Gastrocnemius medialis (tissue), 4 donors: ENCODE measurements around the gene TCHP. TPM values are rescaled to one million over a fixed set of nuclear protein-coding genes. Genes with fewer than 3 reads are reported as not detected.
"Not testable (repeated sequence)": the region's sequence is repeated elsewhere in the genome, so short reads cannot be mapped to it uniquely, and the experiment has no call there.

Experiments
- ATAC-seq, 2 donors: fragments of 150-250 bp; one replicate each; pipeline ENCODE4 v1.9.1; 2016
- DNase-seq, 2 donors: peaks; one replicate each; pipeline ENCODE4 v3.0.0-alpha.2; 2019
- H3K27ac ChIP-seq, 4 donors: fragments of 200-600 bp; sonication (generic); 1 replicate in 1 of 4; 2 replicates in 3 of 4; pipeline ENCODE4 v1.5.1; 2016 to 2018; ENCODE audit warnings: mild to moderate bottlenecking in 2 of 4, moderate library complexity in 1 of 4
- H3K27me3 ChIP-seq, 3 donors: fragments of 200-600 bp; sonication (generic) in 2 of 3; 1 replicate in 1 of 3; 2 replicates in 2 of 3; pipeline versions ENCODE4 v1.5.1 to v1.6.0; 2016 to 2019; ENCODE audit warnings: mild to moderate bottlenecking in 1 of 3, moderate library complexity in 1 of 3
- H3K36me3 ChIP-seq, 2 donors: fragments of 200-600 bp; sonication (generic) in 1 of 2; one replicate each; pipeline ENCODE4 v1.5.1; 2017 to 2018
- H3K4me1 ChIP-seq, 2 donors: fragments of 200-600 bp; sonication (generic) in 1 of 2; one replicate each; pipeline ENCODE4 v1.5.1; 2016 to 2017; ENCODE audit warnings: mild to moderate bottlenecking in 2 of 2
- H3K4me3 ChIP-seq, 4 donors: fragments of 200-600 bp; sonication (generic) in 3 of 4; 1 replicate in 1 of 4; 2 replicates in 3 of 4; pipeline ENCODE4 v1.5.1; 2016 to 2019; ENCODE audit warnings: mild to moderate bottlenecking in 2 of 4
- H3K9me3 ChIP-seq, 3 donors: fragments of 200-600 bp; sonication (generic) in 2 of 3; 1 replicate in 1 of 3; 2 replicates in 2 of 3; pipeline ENCODE4 v1.5.1; 2016 to 2019
- POLR2A ChIP-seq, 2 donors: fragments of 450-650 bp; IDR thresholded peaks; one replicate each; pipeline ENCODE4 v1.6.1; 2017; ENCODE audit warnings: antibody characterized with exemption in 2 of 2, mild to moderate bottlenecking in 2 of 2, moderate library complexity in 2 of 2
- in situ Hi-C, 4 donors: fragments of 200-750 bp; cut with MboI; loops; one replicate each; pipeline versions ENCODE4 v1.15.0 to v1.8.0; 2017; ENCODE audit warnings: low sequenced_read_pairs in 4 of 4
- intact Hi-C: fragments of 100-400 bp; cut with DNase I; formaldehyde crosslinking; loops from one replicate; pipeline ENCODE4 v1.15.1; 2023; ENCODE audit warnings: low total_unique reads
- total RNA-seq, 4 donors: library from RNA; depleted of rRNA; stranded (reverse); fragments of >200 nt; gene quantifications; one replicate each; pipeline versions ENCODE4 v1.1.0 to v1.2.3, GENCODE V29; 2016
- TF ChIP-seq, protein P1 (sequence below), 5 experiments: fragments of 450-650 bp in 3 of 5; fragments of 200-600 bp in 2 of 5; sonication (generic) in 2 of 5; IDR thresholded peaks in 4 of 5; conservative IDR thresholded peaks in 1 of 5; 1 replicate in 4 of 5; 2 replicates in 1 of 5; pipeline ENCODE4 v1.5.1; 2016 to 2019; ENCODE audit warnings: antibody characterized with exemption in 5 of 5, mild to moderate bottlenecking in 3 of 5, moderate library complexity in 3 of 5

TCHP gene
- total RNA-seq, 4 donors from 2014 or later: 7.3 to 9.4 (median 8.0) TPM

DNA sequence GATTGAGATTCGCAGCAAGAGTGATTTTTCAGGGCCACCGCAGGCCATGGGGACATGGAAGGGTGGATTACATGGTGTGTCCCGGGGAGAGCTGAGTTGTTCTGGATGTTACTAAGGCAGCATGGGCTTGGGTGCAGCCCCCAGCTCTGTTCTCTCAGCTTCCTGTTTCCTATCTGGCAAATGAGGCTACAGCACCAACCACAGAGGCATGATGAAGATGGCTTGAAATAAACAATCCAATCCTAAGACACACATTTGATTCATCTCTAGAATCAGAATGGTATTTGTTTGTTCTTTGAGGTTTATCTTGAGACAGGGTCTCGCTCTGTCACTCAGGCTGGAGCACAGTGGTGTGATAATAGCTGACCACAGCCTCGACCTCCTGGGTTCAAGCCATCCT is 41.3 kb upstream of the TCHP start:
- no peak for TF ChIP-seq POLR2A (IDR thresholded peaks at IDR 0.05)
- TF ChIP-seq, protein P1, sequence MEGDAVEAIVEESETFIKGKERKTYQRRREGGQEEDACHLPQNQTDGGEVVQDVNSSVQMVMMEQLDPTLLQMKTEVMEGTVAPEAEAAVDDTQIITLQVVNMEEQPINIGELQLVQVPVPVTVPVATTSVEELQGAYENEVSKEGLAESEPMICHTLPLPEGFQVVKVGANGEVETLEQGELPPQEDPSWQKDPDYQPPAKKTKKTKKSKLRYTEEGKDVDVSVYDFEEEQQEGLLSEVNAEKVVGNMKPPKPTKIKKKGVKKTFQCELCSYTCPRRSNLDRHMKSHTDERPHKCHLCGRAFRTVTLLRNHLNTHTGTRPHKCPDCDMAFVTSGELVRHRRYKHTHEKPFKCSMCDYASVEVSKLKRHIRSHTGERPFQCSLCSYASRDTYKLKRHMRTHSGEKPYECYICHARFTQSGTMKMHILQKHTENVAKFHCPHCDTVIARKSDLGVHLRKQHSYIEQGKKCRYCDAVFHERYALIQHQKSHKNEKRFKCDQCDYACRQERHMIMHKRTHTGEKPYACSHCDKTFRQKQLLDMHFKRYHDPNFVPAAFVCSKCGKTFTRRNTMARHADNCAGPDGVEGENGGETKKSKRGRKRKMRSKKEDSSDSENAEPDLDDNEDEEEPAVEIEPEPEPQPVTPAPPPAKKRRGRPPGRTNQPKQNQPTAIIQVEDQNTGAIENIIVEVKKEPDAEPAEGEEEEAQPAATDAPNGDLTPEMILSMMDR (IDR thresholded peaks at IDR 0.05 in 4 of 5, conservative IDR thresholded peaks at IDR 0.05 in 1 of 5): no peak
- Histone ChIP-seq H3K36me3 (peaks cover 0 to 19% of the 10 kb centered on the region in 2 donors), H3K9me3 (no peaks in the 10 kb centered on the region), H3K27me3 (no peaks in the 10 kb centered on the region), H3K4me3 (no peak overlapping the region), H3K27ac (no peak overlapping the region), H3K4me1 (no peaks in the 10 kb centered on the region)
- ATAC-seq (no peak), DNase-seq (no peak)
- intact Hi-C loops: no loop called here
- in situ Hi-C loops: no loop called here

DNA sequence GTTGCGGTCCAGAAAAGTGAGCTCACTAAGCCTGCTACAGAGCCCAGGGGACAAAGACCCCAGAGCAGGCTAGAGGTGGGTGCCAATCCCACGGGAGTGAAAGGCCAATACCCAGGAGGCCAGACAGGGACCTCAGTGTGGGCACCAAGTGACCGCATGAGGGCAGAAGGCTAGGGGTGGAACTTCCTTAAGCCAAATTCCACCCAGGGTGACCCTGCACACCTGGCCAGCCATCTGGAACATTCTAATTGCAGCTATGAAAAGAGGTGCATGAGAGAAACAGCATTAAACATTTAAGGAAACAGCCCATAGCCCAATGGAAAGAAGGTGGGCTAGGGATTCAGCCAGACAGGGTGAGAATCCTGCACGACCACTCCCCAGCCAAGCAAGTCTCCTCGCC is 39.1 kb upstream of the TCHP start:
- H3K36me3 ChIP-seq: peaks cover 0 to 14% of the 10 kb centered on the region in 2 donors
- peaks cover 0 to 10% of the 10 kb centered on the region in 2 donors for H3K4me1 ChIP-seq
- no peaks in the 10 kb centered on the region for H3K27me3 ChIP-seq
- no peak overlapping the region for H3K4me3 ChIP-seq
- DNase-seq: no peak
- intact Hi-C loops (no loop called here), in situ Hi-C loops (no loop called here)
- no peak for ATAC-seq
- H3K9me3 ChIP-seq: no peaks in the 10 kb centered on the region
- H3K27ac ChIP-seq: no peak overlapping the region
- TF ChIP-seq, protein P1 (IDR thresholded peaks at IDR 0.05 in 4 of 5, conservative IDR thresholded peaks at IDR 0.05 in 1 of 5): no peak
- TF ChIP-seq POLR2A (IDR thresholded peaks at IDR 0.05): no peak

DNA sequence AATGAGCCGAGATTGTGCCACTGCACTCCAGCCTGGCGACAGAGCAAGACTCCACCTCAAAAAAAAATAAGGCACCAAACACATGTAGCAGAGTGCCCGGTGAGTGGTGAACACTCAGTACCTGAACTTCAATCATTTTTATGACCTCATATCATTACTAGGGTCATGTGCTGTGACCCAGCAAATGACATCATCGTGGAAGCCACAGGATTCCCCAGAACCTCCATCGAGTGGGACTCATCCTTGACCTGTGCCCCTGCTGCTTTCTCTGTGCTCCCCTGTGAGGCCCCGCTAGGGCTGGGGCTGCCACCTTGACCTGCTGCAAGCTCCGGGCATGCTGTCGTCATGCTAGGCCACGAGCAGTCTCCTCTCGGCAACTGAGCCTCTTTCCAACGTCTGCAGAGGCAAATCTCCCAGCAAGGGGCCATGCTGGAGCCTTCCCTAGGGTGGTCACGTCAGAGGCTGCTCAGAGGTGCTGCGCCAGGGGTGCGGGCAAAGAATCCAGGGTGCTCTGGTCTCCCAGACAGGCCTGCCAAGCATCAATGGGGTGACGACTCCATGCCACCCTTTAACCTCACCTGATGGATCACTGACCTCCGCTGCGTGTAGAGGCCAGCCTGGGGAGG is 38.3 kb upstream of the TCHP start:
- TF ChIP-seq POLR2A (IDR thresholded peaks at IDR 0.05): no peak
- TF ChIP-seq, protein P1 (IDR thresholded peaks at IDR 0.05 in 4 of 5, conservative IDR thresholded peaks at IDR 0.05 in 1 of 5): no peak
- peaks cover 0 to 11% of the 10 kb centered on the region in 2 donors for H3K36me3 ChIP-seq
- in situ Hi-C loops (no loop called here), intact Hi-C loops (no loop called here)
- H3K27me3 ChIP-seq: no peaks in the 10 kb centered on the region
- no peak overlapping the region for H3K4me3 ChIP-seq
- peaks cover 0 to 10% of the 10 kb centered on the region in 2 donors for H3K4me1 ChIP-seq
- no peak for DNase-seq
- ATAC-seq: no peak
- H3K27ac ChIP-seq: no peak overlapping the region
- H3K9me3 ChIP-seq: no peaks in the 10 kb centered on the region

DNA sequence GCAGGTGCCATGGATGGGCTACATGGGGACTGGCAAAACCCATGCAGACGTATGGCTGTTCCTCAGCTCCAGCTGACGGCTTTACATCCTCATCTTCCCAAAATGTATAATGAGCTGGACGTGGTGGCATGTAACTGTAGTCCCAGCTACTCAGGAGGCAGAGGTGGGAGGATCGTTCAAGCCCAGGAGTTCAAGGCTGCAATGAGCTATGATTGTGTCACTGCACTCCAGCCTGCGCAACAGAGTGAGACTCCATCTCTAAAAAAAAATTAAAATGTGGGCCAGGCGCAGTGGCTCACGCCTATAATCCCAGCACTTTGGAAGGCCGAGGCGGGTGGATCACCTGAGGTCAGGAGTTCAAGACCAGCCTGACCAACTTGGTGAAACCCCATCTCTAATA is 37.6 kb upstream of the TCHP start:
- DNase-seq, ATAC-seq, in situ Hi-C loops, H3K36me3 ChIP-seq, H3K4me1 ChIP-seq, H3K27ac ChIP-seq, intact Hi-C loops, H3K9me3 ChIP-seq, H3K4me3 ChIP-seq, H3K27me3 ChIP-seq: not testable (repeated sequence)

DNA sequence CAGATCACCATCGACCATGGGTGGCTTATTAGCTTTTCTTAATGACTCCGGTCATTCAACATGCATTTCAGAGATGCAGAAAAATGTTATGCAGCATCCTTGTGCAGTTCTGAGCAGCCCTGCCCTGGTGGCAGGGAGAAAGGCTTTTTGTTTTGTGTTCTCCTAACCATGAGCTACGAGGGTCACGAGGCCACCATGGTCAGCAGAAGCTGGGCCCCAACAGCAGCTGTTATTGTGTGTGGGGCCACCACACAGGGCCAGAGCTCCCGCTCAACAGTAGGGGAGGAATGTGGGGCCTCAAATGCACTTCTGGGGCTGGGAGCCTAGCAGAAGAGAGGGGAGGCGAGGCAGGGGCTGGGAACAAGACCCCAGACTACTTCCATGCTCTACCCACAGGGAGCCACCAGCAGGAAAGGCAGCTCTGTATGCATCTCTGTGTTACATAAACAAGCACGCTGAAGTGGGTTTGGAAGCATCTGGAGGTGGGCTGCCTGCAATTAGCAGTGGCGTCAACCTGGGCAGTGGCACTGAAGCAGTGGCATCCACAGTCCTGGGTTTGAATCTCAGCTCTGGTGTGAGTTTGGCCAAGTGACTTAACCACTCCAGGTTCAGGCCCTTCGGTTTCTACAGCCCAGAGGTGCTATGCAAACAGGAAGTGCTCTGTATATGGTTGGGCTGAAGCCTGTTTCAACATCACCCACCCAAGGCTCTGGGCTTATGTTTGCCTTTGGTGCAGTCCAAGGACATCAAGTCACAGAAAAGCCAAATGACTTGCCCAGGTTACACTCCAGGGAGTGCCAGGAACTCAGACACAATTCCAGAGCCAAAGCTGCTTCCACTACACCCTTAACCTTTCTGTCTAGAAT is 36.0 kb upstream of the TCHP start:
- Histone ChIP-seq H3K4me3 (no peak overlapping the region), H3K4me1 (peaks cover 0 to 10% of the 10 kb centered on the region in 2 donors), H3K9me3 (no peaks in the 10 kb centered on the region), H3K27ac (no peak overlapping the region), H3K27me3 (no peaks in the 10 kb centered on the region), H3K36me3 (no peaks in the 10 kb centered on the region)
- intact Hi-C loops (no loop called here), in situ Hi-C loops (no loop called here)
- DNase-seq (no peak), ATAC-seq (no peak)
- TF ChIP-seq, protein P1 (IDR thresholded peaks at IDR 0.05 in 4 of 5, conservative IDR thresholded peaks at IDR 0.05 in 1 of 5): no peak
- TF ChIP-seq POLR2A (IDR thresholded peaks at IDR 0.05): no peak
